ENCODE measurements around the gene PRELID3B.

DNA sequence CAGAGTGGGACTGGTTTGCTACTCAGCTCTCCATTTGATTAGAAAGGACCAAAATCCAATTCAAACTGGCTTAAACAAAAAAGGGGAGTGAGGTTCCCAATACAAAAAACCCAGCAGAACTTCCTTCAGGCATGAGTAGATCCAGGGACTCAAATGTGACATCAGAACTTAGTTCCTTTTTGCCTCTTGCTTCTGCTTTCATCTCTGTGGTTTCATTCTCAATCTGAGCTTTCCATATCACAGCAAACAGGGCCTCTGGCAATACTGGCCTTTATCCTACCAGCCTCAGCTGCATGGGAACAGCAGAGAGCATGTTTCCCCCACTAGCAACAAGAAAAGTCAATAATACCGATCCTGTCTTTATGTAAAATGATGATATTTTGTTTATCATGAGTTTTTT, 28.6 kb upstream of the PRELID3B start:
- TF ChIP-seq, protein P1, sequence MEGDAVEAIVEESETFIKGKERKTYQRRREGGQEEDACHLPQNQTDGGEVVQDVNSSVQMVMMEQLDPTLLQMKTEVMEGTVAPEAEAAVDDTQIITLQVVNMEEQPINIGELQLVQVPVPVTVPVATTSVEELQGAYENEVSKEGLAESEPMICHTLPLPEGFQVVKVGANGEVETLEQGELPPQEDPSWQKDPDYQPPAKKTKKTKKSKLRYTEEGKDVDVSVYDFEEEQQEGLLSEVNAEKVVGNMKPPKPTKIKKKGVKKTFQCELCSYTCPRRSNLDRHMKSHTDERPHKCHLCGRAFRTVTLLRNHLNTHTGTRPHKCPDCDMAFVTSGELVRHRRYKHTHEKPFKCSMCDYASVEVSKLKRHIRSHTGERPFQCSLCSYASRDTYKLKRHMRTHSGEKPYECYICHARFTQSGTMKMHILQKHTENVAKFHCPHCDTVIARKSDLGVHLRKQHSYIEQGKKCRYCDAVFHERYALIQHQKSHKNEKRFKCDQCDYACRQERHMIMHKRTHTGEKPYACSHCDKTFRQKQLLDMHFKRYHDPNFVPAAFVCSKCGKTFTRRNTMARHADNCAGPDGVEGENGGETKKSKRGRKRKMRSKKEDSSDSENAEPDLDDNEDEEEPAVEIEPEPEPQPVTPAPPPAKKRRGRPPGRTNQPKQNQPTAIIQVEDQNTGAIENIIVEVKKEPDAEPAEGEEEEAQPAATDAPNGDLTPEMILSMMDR (IDR thresholded peaks at IDR 0.05): no peak
- no peak for TF ChIP-seq EZH2 (IDR thresholded peaks at IDR 0.05)

Data from neural progenitor cell (in vitro differentiated cells).